ENCODE results near the gene MINDY2. TPM values are rescaled to one million over a fixed set of nuclear protein-coding genes. Genes with fewer than 3 reads are reported as not detected.
A peak's percentile ranks its signal among the peaks of the same experiment; 100 is the strongest.

The MINDY2 gene
- total and polyA plus RNA-seq, 10 of the 15 experiments (the other 5 are each of a cell fraction or from before 2014, with no cell fraction given) = 0.73 to 9.4 (median 3.3) TPM

GRCh38 chr15:58749532-58750337 lies 21.4 kb upstream of the MINDY2 start, which contains the start of gene ADAM10 (continued):
- peak; percentile 76; the same call in 1 of the 2 replicates for TF ChIP-seq PML (IDR thresholded peaks at IDR 0.05; ENCODE audit: low read length)
- TF ChIP-seq CREB1 (IDR thresholded peaks at IDR 0.05; ENCODE audit: low read depth) = peak; percentile 90
- TF ChIP-seq BHLHE40 (IDR thresholded peaks at IDR 0.05; ENCODE audit: borderline replicate concordance in 1 of 2, low read depth in 2 of 2, low read length in 1 of 2) = peak; percentile 69 to 90; a peak in 3 of 4 replicates
- peak; percentile 91 for TF ChIP-seq USF1 (IDR thresholded peaks at IDR 0.05; ENCODE audit: borderline replicate concordance, extremely low read length, insufficient read depth, low read depth, low read length)
- peak; percentile 50; the same call in 1 of the 2 replicates for TF ChIP-seq TARDBP (IDR thresholded peaks at IDR 0.05; ENCODE audit: borderline replicate concordance)
- no peak for TF ChIP-seq MEF2B (IDR thresholded peaks at IDR 0.05; ENCODE audit: partially characterized antibody, poor library complexity, severe bottlenecking)
- TF ChIP-seq FOS (IDR thresholded peaks at IDR 0.05; ENCODE audit: borderline replicate concordance, extremely low read depth, insufficient read length) = peak; percentile 10
- TF ChIP-seq SMC3 (IDR thresholded peaks at IDR 0.05; ENCODE audit: borderline replicate concordance, low read length) = peak; percentile 2; the same call in 1 of the 2 replicates
- no peak for TF ChIP-seq EZH2 (IDR thresholded peaks at IDR 0.05; ENCODE audit: borderline replicate concordance, control insufficient read depth, low read depth, low read length)
- no peak for TF ChIP-seq CEBPB (IDR thresholded peaks at IDR 0.05; ENCODE audit: borderline replicate concordance in 1 of 2, low read depth in 2 of 2, low read length in 2 of 2)
- peak in 1 of 2 experiments; percentile 6; a peak in 1 of 3 replicates for TF ChIP-seq EGR1 (IDR thresholded peaks at IDR 0.05; ENCODE audit: borderline replicate concordance in 1 of 2, low read depth in 2 of 2, low read length in 2 of 2)
- peak; percentile 91 for TF ChIP-seq MAX (IDR thresholded peaks at IDR 0.05; ENCODE audit: low read depth, low read length)
- no peak for TF ChIP-seq SMAD5 (IDR thresholded peaks at IDR 0.05; ENCODE audit: low read depth)
- TF ChIP-seq SREBF1 (IDR thresholded peaks at IDR 0.05; ENCODE audit: low read length) = no peak
- no peak for TF ChIP-seq HCFC1 (IDR thresholded peaks at IDR 0.05; ENCODE audit: low read length)
- TF ChIP-seq ZNF217 (IDR thresholded peaks at IDR 0.05) = no peak
- TF ChIP-seq SP1 (IDR thresholded peaks at IDR 0.05; ENCODE audit: low read depth, low read length) = peak; percentile 11
- no peak for TF ChIP-seq REST (IDR thresholded peaks at IDR 0.05; ENCODE audit: low read depth, low read length)
- TF ChIP-seq BCLAF1 (IDR thresholded peaks at IDR 0.05) = no peak
- TF ChIP-seq DPF2 (IDR thresholded peaks at IDR 0.05) = no peak
- peak; percentile 77 for TF ChIP-seq POLR2AphosphoS5 (IDR thresholded peaks at IDR 0.05; ENCODE audit: low read length)
- TF ChIP-seq CHD2 (IDR thresholded peaks at IDR 0.05; ENCODE audit: borderline replicate concordance, low read depth, low read length) = peak; percentile 45; the same call in 1 of the 2 replicates
- no peak; the same call in none of the 2 replicates for TF ChIP-seq BACH1 (IDR thresholded peaks at IDR 0.05; ENCODE audit: borderline replicate concordance)

All from GM12878 (cell line).